WTC11 (cell line): ENCODE measurements around the gene PRRC2B. TPM values are rescaled to one million over a fixed set of nuclear protein-coding genes. Genes with fewer than 3 reads are reported as not detected.

ENCODE experiments used
- ATAC-seq: fragments of 200-7000 bp; cut with Tn5 transposase; 2 replicates; pipeline ENCODE4 v1.10.0; 2021; ENCODE audit warnings: mild to moderate bottlenecking, moderate library complexity
- CTCF ChIA-PET: fragments of 300-600 bp; sonication (Branson Sonifier 250); formaldehyde crosslinking; loops from one replicate; lab custom pipeline; 2021; ENCODE audit warnings: antibody characterized with exemption; lab: Charles Lee
- POLR2A ChIA-PET: fragments of 350-600 bp; sonication (Branson Sonifier 250); formaldehyde crosslinking; loops from one replicate; lab custom pipeline; 2021; ENCODE audit warnings: antibody characterized with exemption; lab: Charles Lee
- DNase-seq: peaks from one replicate; pipeline ENCODE4 v3.0.0; 2021; ENCODE audit warnings: low spot score
- H3K27ac Mint-ChIP-seq: 2 replicates; pipeline ENCODE4 v1.8.0; 2021; ENCODE audit warnings: mixed read lengths
- H3K27me3 Mint-ChIP-seq: 2 replicates; pipeline ENCODE4 v1.8.0; 2021; ENCODE audit warnings: low read depth, mild to moderate bottlenecking, moderate library complexity, mixed read lengths
- H3K36me3 Mint-ChIP-seq: 2 replicates; pipeline ENCODE4 v1.8.0; 2021; ENCODE audit warnings: mixed read lengths
- H3K4me1 Mint-ChIP-seq: 2 replicates; pipeline ENCODE4 v1.8.0; 2022; ENCODE audit warnings: mixed read lengths
- H3K4me3 Mint-ChIP-seq: 2 replicates; pipeline ENCODE4 v1.8.0; 2021; ENCODE audit warnings: mild to moderate bottlenecking, moderate library complexity, mixed read lengths
- H3K9me3 Mint-ChIP-seq: 2 replicates; pipeline ENCODE4 v1.8.0; 2021; ENCODE audit warnings: mixed read lengths
- AFF4 ChIP-seq: sonication (generic); formaldehyde crosslinking; IDR thresholded peaks from 2 replicates; pipeline ENCODE4 v1.8.1; 2023; ENCODE audit warnings: mild to moderate bottlenecking, missing genetic modification reagents, borderline replicate concordance
- ATF1 ChIP-seq: sonication (generic); formaldehyde crosslinking; IDR thresholded peaks from 2 replicates; pipeline ENCODE4 v1.8.1; 2023; ENCODE audit warnings: mild to moderate bottlenecking, moderate library complexity, missing genetic modification reagents
- ATF2 ChIP-seq: sonication (generic); formaldehyde crosslinking; IDR thresholded peaks from 2 replicates; pipeline ENCODE4 v1.8.1; 2022; ENCODE audit warnings: low read depth, missing genetic modification reagents, borderline replicate concordance
- CTCF ChIP-seq: fragments of 200-600 bp; IDR thresholded peaks from 2 replicates; pipeline ENCODE4 v1.8.0; 2022; ENCODE audit warnings: antibody characterized with exemption
- E2F1 ChIP-seq: sonication (generic); formaldehyde crosslinking; IDR thresholded peaks from 2 replicates; pipeline ENCODE4 v1.8.0; 2022; ENCODE audit warnings: mild to moderate bottlenecking, missing genetic modification reagents
- E2F4 ChIP-seq: sonication (generic); formaldehyde crosslinking; IDR thresholded peaks from 2 replicates; pipeline ENCODE4 v1.8.1; 2022; ENCODE audit warnings: low read depth, mild to moderate bottlenecking, moderate library complexity, missing genetic modification reagents, borderline replicate concordance
- FOXP4 ChIP-seq: sonication (generic); formaldehyde crosslinking; IDR thresholded peaks from 2 replicates; pipeline ENCODE4 v1.8.0; 2022; ENCODE audit warnings: mild to moderate bottlenecking, missing genetic modification reagents
- HMGA2 ChIP-seq: fragments of 250-450 bp; sonication (Bioruptor Pico); IDR thresholded peaks from 2 replicates; pipeline ENCODE4 v1.4.0; 2021; ENCODE audit warnings: mild to moderate bottlenecking, moderate library complexity
- IRF1 ChIP-seq: sonication (generic); formaldehyde crosslinking; IDR thresholded peaks from 2 replicates; pipeline ENCODE4 v1.8.0; 2023; ENCODE audit warnings: missing genetic modification reagents
- JAZF1 ChIP-seq: fragments of 250-450 bp; sonication (Bioruptor Pico); IDR thresholded peaks from 2 replicates; pipeline ENCODE4 v1.9.0; 2021; ENCODE audit warnings: moderate library complexity, mild to moderate bottlenecking, inconsistent platforms
- JUN ChIP-seq: sonication (generic); formaldehyde crosslinking; IDR thresholded peaks from 2 replicates; pipeline ENCODE4 v1.8.0; 2023; ENCODE audit warnings: mild to moderate bottlenecking, missing genetic modification reagents
- MYBL2 ChIP-seq: sonication (generic); formaldehyde crosslinking; IDR thresholded peaks from 2 replicates; pipeline ENCODE4 v1.8.1; 2023; ENCODE audit warnings: mild to moderate bottlenecking, moderate library complexity, missing genetic modification reagents
- NFATC4 ChIP-seq: fragments of 250-450 bp; sonication (Bioruptor Pico); IDR thresholded peaks from 2 replicates; pipeline ENCODE4 v1.9.0; 2021; ENCODE audit warnings: mild to moderate bottlenecking
- NR1H2 ChIP-seq: sonication (generic); formaldehyde crosslinking; IDR thresholded peaks from 2 replicates; pipeline ENCODE4 v1.9.0; 2021; ENCODE audit warnings: mild to moderate bottlenecking, moderate library complexity, missing genetic modification reagents
- NR3C1 ChIP-seq: sonication (generic); formaldehyde crosslinking; conservative IDR thresholded peaks from 2 replicates; pipeline ENCODE4 v1.8.1; 2023; ENCODE audit warnings: low read depth, mild to moderate bottlenecking, missing genetic modification reagents
- PRRX2 ChIP-seq: fragments of 250-450 bp; sonication (Bioruptor Pico); IDR thresholded peaks from 2 replicates; pipeline ENCODE4 v1.8.0; 2021; ENCODE audit warnings: mild to moderate bottlenecking
- SMAD3 ChIP-seq: sonication (generic); formaldehyde crosslinking; IDR thresholded peaks from 2 replicates; pipeline ENCODE4 v1.8.0; 2022; ENCODE audit warnings: missing genetic modification reagents, mild to moderate bottlenecking, borderline replicate concordance
- SMAD4 ChIP-seq: sonication (generic); formaldehyde crosslinking; IDR thresholded peaks from 2 replicates; pipeline ENCODE4 v1.8.0; 2022; ENCODE audit warnings: mild to moderate bottlenecking, missing genetic modification reagents
- ZNF121 ChIP-seq: sonication (generic); formaldehyde crosslinking; IDR thresholded peaks from 2 replicates; pipeline ENCODE4 v1.8.0; 2023; ENCODE audit warnings: missing genetic modification reagents
- ZNF281 ChIP-seq: sonication (generic); formaldehyde crosslinking; IDR thresholded peaks from 2 replicates; pipeline ENCODE4 v1.8.0; 2023; ENCODE audit warnings: mild to moderate bottlenecking, missing genetic modification reagents
- total RNA-seq: library from RNA; stranded (reverse); gene quantifications from 3 replicates; pipeline ENCODE4 v1.2.3, GENCODE V29; 2021

The PRRC2B gene
- total RNA-seq, 1 experiment from 2014 or later = 272 TPM

- no peaks in the 10 kb centered on the region for H3K27me3 Mint-ChIP-seq
- no peak for TF ChIP-seq ZNF281 (CRISPR knock-in tag)
- TF ChIP-seq MYBL2 (CRISPR knock-in tag) = no peak
- no peak for TF ChIP-seq IRF1 (CRISPR knock-in tag)
- TF ChIP-seq ATF2 (CRISPR knock-in tag) = no peak
- TF ChIP-seq SMAD3 (CRISPR knock-in tag) = no peak
- no peak for TF ChIP-seq NR3C1 (CRISPR knock-in tag)
- TF ChIP-seq PRRX2 (CRISPR knock-in tag) = no peak
- TF ChIP-seq NFATC4 (CRISPR knock-in tag) = no peak
- no peak for TF ChIP-seq JUN (CRISPR knock-in tag)
- no peak for TF ChIP-seq ATF1 (CRISPR knock-in tag)
- ATAC-seq (no peak), DNase-seq (no peak)
- H3K4me1 Mint-ChIP-seq = no peaks in the 10 kb centered on the region
- peaks cover 41% of the 10 kb centered on the region for H3K36me3 Mint-ChIP-seq
- ChIA-PET CTCF (no interaction called here), POLR2A (interaction anchor here (0.6 kb wide), 2 partner anchors 13 to 31 kb away, joined by 3 to 4 read pairs; no protein-coding TSS in a partner anchor)
- no peak overlapping the region for H3K4me3 Mint-ChIP-seq
- H3K27ac Mint-ChIP-seq = no peak overlapping the region
- no peaks in the 10 kb centered on the region for H3K9me3 Mint-ChIP-seq
These were observed 118.0 kb downstream of the PRRC2B start for GRCh38 chr9:131511880-131512279.

GRCh38 chr9:131513177-131513576 lies 119.3 kb downstream of the PRRC2B start:
- ChIA-PET POLR2A (interaction anchor here (0.5 kb wide), 1 partner anchor 786 kb away, joined by 5 read pairs; no protein-coding TSS in a partner anchor), CTCF (interaction anchor here (1.4 kb wide), 1 partner anchor 163 kb away, joined by 3 read pairs; no protein-coding TSS in a partner anchor)
- H3K36me3 Mint-ChIP-seq = peaks cover 43% of the 10 kb centered on the region
- no peaks in the 10 kb centered on the region for H3K9me3 Mint-ChIP-seq
- no peak for DNase-seq
- no peak for ATAC-seq
- H3K27ac Mint-ChIP-seq = no peak overlapping the region
- H3K27me3 Mint-ChIP-seq = no peaks in the 10 kb centered on the region
- no peaks in the 10 kb centered on the region for H3K4me1 Mint-ChIP-seq
- no peak overlapping the region for H3K4me3 Mint-ChIP-seq
- no peak for TF ChIP-seq AFF4 (CRISPR knock-in tag)
- no peak for TF ChIP-seq JAZF1 (CRISPR knock-in tag)
- no peak for TF ChIP-seq E2F4
- TF ChIP-seq PRRX2 (CRISPR knock-in tag) = no peak
- TF ChIP-seq NR1H2 (CRISPR knock-in tag) = no peak
- no peak for TF ChIP-seq ZNF121 (CRISPR knock-in tag)
- no peak for TF ChIP-seq FOXP4 (CRISPR knock-in tag)
- TF ChIP-seq E2F1 (CRISPR knock-in tag) = no peak
- TF ChIP-seq SMAD3 (CRISPR knock-in tag) = no peak
- no peak for TF ChIP-seq HMGA2 (CRISPR knock-in tag)
- no peak for TF ChIP-seq CTCF
- no peak for TF ChIP-seq SMAD4 (CRISPR knock-in tag)
